ENCODE data around the gene PCLO. TPM values are rescaled to one million over a fixed set of nuclear protein-coding genes. Genes with fewer than 3 reads are reported as not detected.

Gene PCLO
- total RNA-seq, 2 experiments from 2014 or later: 0.02 TPM; not detected in 1

GRCh38 chr7:82972135-82972534 is 190.5 kb downstream of the PCLO start:
- Mint-ChIP-seq H3K4me1 (ENCODE audit: low read depth) (no peaks in the 10 kb centered on the region), H3K9me3 (peaks cover 4% of the 10 kb centered on the region), H3K27ac (no peak overlapping the region), H3K27me3 (no peaks in the 10 kb centered on the region), H3K36me3 (no peaks in the 10 kb centered on the region), H3K4me3 (no peak overlapping the region)
- ChIA-PET CTCF (no interaction called here), POLR2A (no interaction called here)
- intact Hi-C loops (cut with micrococcal nuclease): no loop called here
- DNase-seq: no peak

GRCh38 chr7:82965088-82966036 is 197.3 kb downstream of the PCLO start:
- Mint-ChIP-seq H3K36me3 (no peaks in the 10 kb centered on the region), H3K27ac (no peak overlapping the region), H3K4me1 (ENCODE audit: low read depth) (no peaks in the 10 kb centered on the region), H3K27me3 (no peaks in the 10 kb centered on the region), H3K4me3 (no peak overlapping the region), H3K9me3 (peaks cover 18% of the 10 kb centered on the region)
- CTCF ChIA-PET: no interaction called here
- no peak for DNase-seq
- intact Hi-C loops (cut with micrococcal nuclease): no loop called here
- POLR2A ChIA-PET: no interaction called here

GRCh38 chr7:82964150-82964882 is 198.4 kb downstream of the PCLO start:
- Mint-ChIP-seq H3K4me3 (no peak overlapping the region), H3K9me3 (peaks cover 18% of the 10 kb centered on the region)

GRCh38 chr7:82961240-82961639 is 201.4 kb downstream of the PCLO start:
- Mint-ChIP-seq H3K36me3 (no peaks in the 10 kb centered on the region), H3K4me3 (no peak overlapping the region), H3K27me3 (no peaks in the 10 kb centered on the region), H3K4me1 (ENCODE audit: low read depth) (no peaks in the 10 kb centered on the region), H3K9me3 (peaks cover 14% of the 10 kb centered on the region), H3K27ac (no peak overlapping the region)
- intact Hi-C loops (cut with micrococcal nuclease): no loop called here
- DNase-seq: no peak
- POLR2A ChIA-PET: no interaction called here
- CTCF ChIA-PET: no interaction called here

More at GRCh38 chr7:82964150-82964882, 198.4 kb downstream of the PCLO start:
- Mint-ChIP-seq H3K27ac (no peak overlapping the region), H3K36me3 (no peaks in the 10 kb centered on the region), H3K27me3 (no peaks in the 10 kb centered on the region), H3K4me1 (ENCODE audit: low read depth) (no peaks in the 10 kb centered on the region)
- POLR2A ChIA-PET: no interaction called here
- intact Hi-C loops (cut with micrococcal nuclease): no loop called here
- CTCF ChIA-PET: no interaction called here
- DNase-seq: no peak

- CTCF ChIA-PET: no interaction called here
Observed at GRCh38 chr7:82959528-82959927, 203.2 kb downstream of the PCLO start.

GRCh38 chr7:82957521-82957920 is 205.2 kb downstream of the PCLO start:
- intact Hi-C loops (cut with micrococcal nuclease): no loop called here
- POLR2A ChIA-PET: no interaction called here
- Mint-ChIP-seq H3K4me3 (no peak overlapping the region), H3K4me1 (ENCODE audit: low read depth) (no peaks in the 10 kb centered on the region), H3K9me3 (peaks cover 4% of the 10 kb centered on the region), H3K27ac (no peak overlapping the region), H3K36me3 (no peaks in the 10 kb centered on the region), H3K27me3 (no peaks in the 10 kb centered on the region)
- DNase-seq: no peak
- CTCF ChIA-PET: no interaction called here

More at GRCh38 chr7:82959528-82959927, 203.2 kb downstream of the PCLO start:
- Mint-ChIP-seq H3K36me3 (no peaks in the 10 kb centered on the region), H3K27me3 (no peaks in the 10 kb centered on the region), H3K4me3 (no peak overlapping the region), H3K9me3 (peaks cover 7% of the 10 kb centered on the region), H3K4me1 (ENCODE audit: low read depth) (no peaks in the 10 kb centered on the region), H3K27ac (no peak overlapping the region)
- no peak for DNase-seq
- intact Hi-C loops (cut with micrococcal nuclease): no loop called here
- POLR2A ChIA-PET: no interaction called here

GRCh38 chr7:82953324-82954027 is 209.2 kb downstream of the PCLO start:
- no peak overlapping the region for H3K4me3 Mint-ChIP-seq
- no peaks in the 10 kb centered on the region for H3K27me3 Mint-ChIP-seq
- ChIA-PET CTCF (no interaction called here), POLR2A (no interaction called here)
- no peaks in the 10 kb centered on the region for H3K36me3 Mint-ChIP-seq
- H3K27ac Mint-ChIP-seq: no peak overlapping the region
- H3K9me3 Mint-ChIP-seq: peaks cover 16% of the 10 kb centered on the region
- DNase-seq: no peak
- no peaks in the 10 kb centered on the region for H3K4me1 Mint-ChIP-seq (ENCODE audit: low read depth)
- intact Hi-C loops (cut with micrococcal nuclease): no loop called here

- no peak overlapping the region for H3K4me3 Mint-ChIP-seq
- no peaks in the 10 kb centered on the region for H3K27me3 Mint-ChIP-seq
- ChIA-PET POLR2A (no interaction called here), CTCF (no interaction called here)
- H3K36me3 Mint-ChIP-seq: no peaks in the 10 kb centered on the region
- no peak for DNase-seq
- H3K4me1 Mint-ChIP-seq (ENCODE audit: low read depth): no peaks in the 10 kb centered on the region
- H3K27ac Mint-ChIP-seq: no peak overlapping the region
- intact Hi-C loops (cut with micrococcal nuclease): no loop called here
- H3K9me3 Mint-ChIP-seq: peaks cover 18% of the 10 kb centered on the region
Observed at GRCh38 chr7:82950436-82950835, 212.2 kb downstream of the PCLO start.

GRCh38 chr7:82945480-82945879 is 217.2 kb downstream of the PCLO start:
- ChIA-PET CTCF (no interaction called here), POLR2A (no interaction called here)
- no peak overlapping the region for H3K27ac Mint-ChIP-seq
- intact Hi-C loops (cut with micrococcal nuclease): no loop called here
- peaks cover 12% of the 10 kb centered on the region for H3K9me3 Mint-ChIP-seq
- DNase-seq: no peak
- no peaks in the 10 kb centered on the region for H3K36me3 Mint-ChIP-seq
- H3K27me3 Mint-ChIP-seq: no peaks in the 10 kb centered on the region
- H3K4me3 Mint-ChIP-seq: no peak overlapping the region
- no peaks in the 10 kb centered on the region for H3K4me1 Mint-ChIP-seq (ENCODE audit: low read depth)

GRCh38 chr7:82945056-82945455 is 217.6 kb downstream of the PCLO start:
- Mint-ChIP-seq H3K36me3 (no peaks in the 10 kb centered on the region), H3K9me3 (peaks cover 12% of the 10 kb centered on the region), H3K4me1 (ENCODE audit: low read depth) (no peaks in the 10 kb centered on the region), H3K27ac (no peak overlapping the region), H3K4me3 (no peak overlapping the region), H3K27me3 (no peaks in the 10 kb centered on the region)
- POLR2A ChIA-PET: no interaction called here
- intact Hi-C loops (cut with micrococcal nuclease): no loop called here
- no peak for DNase-seq
- CTCF ChIA-PET: no interaction called here

GRCh38 chr7:82932516-82932915 is 230.2 kb downstream of the PCLO start:
- intact Hi-C loops (cut with micrococcal nuclease): no loop called here
- peaks cover 13% of the 10 kb centered on the region for H3K9me3 Mint-ChIP-seq
- ChIA-PET POLR2A (no interaction called here), CTCF (no interaction called here)
- H3K4me3 Mint-ChIP-seq: no peak overlapping the region
- H3K27ac Mint-ChIP-seq: no peak overlapping the region
- no peaks in the 10 kb centered on the region for H3K36me3 Mint-ChIP-seq
- DNase-seq: no peak
- no peaks in the 10 kb centered on the region for H3K4me1 Mint-ChIP-seq (ENCODE audit: low read depth)
- H3K27me3 Mint-ChIP-seq: no peaks in the 10 kb centered on the region

- Mint-ChIP-seq H3K9me3 (peaks cover 7% of the 10 kb centered on the region), H3K27ac (no peak overlapping the region), H3K27me3 (no peaks in the 10 kb centered on the region), H3K36me3 (no peaks in the 10 kb centered on the region), H3K4me1 (ENCODE audit: low read depth) (no peaks in the 10 kb centered on the region), H3K4me3 (no peak overlapping the region)
- DNase-seq: no peak
- ChIA-PET POLR2A (no interaction called here), CTCF (no interaction called here)
- intact Hi-C loops (cut with micrococcal nuclease): no loop called here
Observed at GRCh38 chr7:82926477-82926876, 236.2 kb downstream of the PCLO start.
